Neuronal stem cell (in vitro differentiated cells): ENCODE data around the gene TENT5A.

Experiments used
- DNase-seq: peaks from one replicate; pipeline ENCODE4 v3.0.0-alpha.2; 2013; ENCODE audit warnings: low spot score
- H2AFZ ChIP-seq: one replicate; pipeline ENCODE4 v1.6.1; 2013; ENCODE audit warnings: mild to moderate bottlenecking, low read length, inconsistent platforms
- H2AK5ac ChIP-seq: 2 replicates; pipeline ENCODE4 v1.6.1; 2013; ENCODE audit warnings: low read depth, mild to moderate bottlenecking, inconsistent platforms, low read length, moderate library complexity, mixed read lengths
- H2BK120ac ChIP-seq: 2 replicates; pipeline ENCODE4 v1.6.1; 2013; ENCODE audit warnings: low read depth, mild to moderate bottlenecking, inconsistent platforms, low read length, moderate library complexity, mixed read lengths
- H2BK12ac ChIP-seq: one replicate; pipeline ENCODE4 v1.6.1; 2013; ENCODE audit warnings: low read length, inconsistent platforms
- H2BK15ac ChIP-seq: 2 replicates; pipeline ENCODE4 v1.6.1; 2013; ENCODE audit warnings: mild to moderate bottlenecking, low read length, inconsistent platforms, mixed read lengths
- H2BK5ac ChIP-seq: one replicate; pipeline ENCODE4 v1.6.1; 2013; ENCODE audit warnings: inconsistent platforms, mild to moderate bottlenecking, low read length, moderate library complexity
- H3K14ac ChIP-seq: one replicate; pipeline ENCODE4 v1.6.1; 2013; ENCODE audit warnings: low read length, inconsistent platforms
- H3K18ac ChIP-seq: 2 replicates; pipeline ENCODE4 v1.6.1; 2013; ENCODE audit warnings: low read length, inconsistent platforms
- H3K23ac ChIP-seq: 2 replicates; pipeline ENCODE4 v1.6.1; 2013; ENCODE audit warnings: low read depth, mild to moderate bottlenecking, mixed read lengths, low read length, inconsistent platforms; ENCODE audit not compliant: poor library complexity
- H3K27ac ChIP-seq: replicated peaks from 3 replicates; pipeline ENCODE4 v1.5.1; 2013; ENCODE audit warnings: low read length, inconsistent platforms
- H3K27me3 ChIP-seq, 3 experiments: 2 replicates each; pipeline ENCODE4 v1.6.1; 2013; ENCODE audit warnings: low read length in 3 of 3, mild to moderate bottlenecking in 2 of 3, inconsistent platforms in 1 of 3, low read depth in 1 of 3, mixed read lengths in 1 of 3, moderate library complexity in 1 of 3; ENCODE audit not compliant: control insufficient read depth in 3 of 3, insufficient read depth in 3 of 3
- H3K36me3 ChIP-seq, 2 donors: replicated peaks in 1 of 2; 2 replicates each; pipeline ENCODE4 v1.6.1; 2013; ENCODE audit warnings: low read length in 2 of 2; ENCODE audit not compliant: control insufficient read depth in 2 of 2, insufficient read depth in 2 of 2
- H3K4ac ChIP-seq: 2 replicates; pipeline ENCODE4 v1.6.1; 2013; ENCODE audit warnings: inconsistent platforms, mild to moderate bottlenecking, low read length, moderate library complexity
- H3K4me1 ChIP-seq, 2 donors: 1 replicate in 1 of 2; 2 replicates in 1 of 2; pipeline ENCODE4 v1.6.1; 2013; ENCODE audit warnings: low read length in 2 of 2, low read depth in 1 of 2; ENCODE audit not compliant: control insufficient read depth in 2 of 2, insufficient read depth in 1 of 2
- H3K4me2 ChIP-seq: one replicate; pipeline ENCODE4 v1.6.1; 2013; ENCODE audit warnings: mild to moderate bottlenecking, low read length, inconsistent platforms; ENCODE audit not compliant: insufficient read depth, poor library complexity, severe bottlenecking
- H3K4me3 ChIP-seq, 2 donors: 2 replicates each; pipeline ENCODE4 v1.5.1; 2013; ENCODE audit warnings: low read length in 2 of 2, mild to moderate bottlenecking in 2 of 2, inconsistent platforms in 1 of 2, moderate library complexity in 1 of 2
- H3K79me1 ChIP-seq: one replicate; pipeline ENCODE4 v1.6.1; 2013; ENCODE audit warnings: low read depth, mild to moderate bottlenecking, inconsistent platforms, low read length, moderate library complexity
- H3K9ac ChIP-seq: one replicate; pipeline ENCODE4 v1.6.1; 2013; ENCODE audit warnings: mild to moderate bottlenecking, low read depth, low read length, inconsistent platforms; ENCODE audit not compliant: poor library complexity
- H3K9me3 ChIP-seq, 2 donors: replicated peaks in 1 of 2; 2 replicates each; pipeline versions ENCODE3 to v1.6.1; 2013; ENCODE audit warnings: low read length in 2 of 2, mild to moderate bottlenecking in 2 of 2, inconsistent platforms in 1 of 2, low read depth in 1 of 2, mixed read lengths in 1 of 2, moderate library complexity in 1 of 2; ENCODE audit not compliant: control insufficient read depth in 2 of 2, insufficient read depth in 1 of 2
- H4K8ac ChIP-seq: one replicate; pipeline ENCODE4 v1.6.1; 2013; ENCODE audit warnings: low read depth, mild to moderate bottlenecking, inconsistent platforms, low read length, moderate library complexity
- H4K91ac ChIP-seq: one replicate; pipeline ENCODE4 v1.6.1; 2013; ENCODE audit warnings: low read length, low read depth, mild to moderate bottlenecking, inconsistent platforms; ENCODE audit not compliant: poor library complexity
- WGBS, 2 donors: extraction: QIAGEN DNeasy Blood & Tissue Kit; methylation state at CpG; one replicate each; pipeline ENCODE4 v1.1.7; 2013; ENCODE audit warnings: missing lambda C conversion rate in 2 of 2, mixed read lengths in 1 of 2; ENCODE audit not compliant: insufficient read length in 2 of 2, insufficient replicate concordance in 1 of 2; ENCODE audit errors: extremely low coverage in 2 of 2; 5-methylcytosine and 5-hydroxymethylcytosine counted together

The TENT5A gene

DNA sequence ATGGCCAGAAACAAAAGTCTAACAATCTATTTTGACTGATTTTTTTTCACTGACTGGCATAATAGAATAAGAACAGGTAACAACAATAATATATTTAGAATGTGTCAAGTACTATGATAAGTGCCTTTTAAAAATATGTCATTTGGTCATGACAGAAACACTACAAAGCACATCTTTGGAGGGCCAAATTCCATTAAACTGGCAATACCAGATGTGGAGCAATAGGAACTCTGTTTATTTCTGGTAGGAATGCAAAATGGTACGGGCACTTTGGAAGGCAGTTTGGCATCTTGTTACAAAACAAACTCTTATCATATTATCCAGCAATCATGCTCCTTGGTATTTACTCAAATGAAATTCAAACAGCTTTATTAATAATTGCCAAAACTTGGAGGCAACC, 39.3 kb downstream of the TENT5A start:
- Histone ChIP-seq H3K27ac (no peak overlapping the region), H3K4me3 (no peak overlapping the region), H2BK15ac (no peak overlapping the region), H3K36me3 (no peaks in the 10 kb centered on the region), H3K4ac (no peak overlapping the region), H3K79me1 (no peaks in the 10 kb centered on the region), H3K14ac (no peak overlapping the region), H3K4me2 (no peak overlapping the region), H2BK12ac (no peak overlapping the region), H2AK5ac (no peak overlapping the region), H2AFZ (no peak overlapping the region), H3K9me3 (peaks cover 0 to 4% of the 10 kb centered on the region in 2 donors), H3K23ac (no peak overlapping the region), H3K18ac (no peak overlapping the region), H3K27me3 (no peaks in the 10 kb centered on the region), H4K91ac (no peak overlapping the region), H2BK120ac (no peak overlapping the region), H3K9ac (no peak overlapping the region), H3K4me1 (peaks cover 3 to 21% of the 10 kb centered on the region in 2 donors), H2BK5ac (no peak overlapping the region), H4K8ac (no peak overlapping the region)
- DNase-seq, result no peak
- no CpG with 5 or more reads among the region's 1 CpG for WGBS, 2 donors

- no peak overlapping the region for H3K27ac ChIP-seq
Measured at GRCh38 chr6:81708113-81708699, 44.3 kb downstream of the TENT5A start.

DNA sequence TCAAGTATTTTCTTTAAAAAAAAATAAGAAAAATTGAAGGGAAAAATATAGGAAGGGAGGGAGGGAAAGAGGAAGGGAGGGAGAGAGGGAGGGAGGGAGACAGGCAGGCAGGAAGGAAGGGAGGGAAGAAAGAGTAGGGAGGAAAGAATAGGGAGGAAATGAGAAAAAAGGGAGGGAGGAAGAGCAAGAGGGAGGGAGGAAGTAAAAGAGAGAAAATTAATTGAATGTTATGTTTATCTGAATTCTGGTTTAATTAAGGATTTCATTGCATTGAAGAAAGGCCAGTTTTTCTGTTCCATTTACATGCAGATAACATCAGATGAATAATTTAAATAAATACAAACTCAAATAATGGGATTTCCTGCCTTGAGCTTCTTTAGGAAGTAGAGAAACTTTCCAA, 47.8 kb downstream of the TENT5A start:
- no peak overlapping the region for H3K4ac ChIP-seq
- H3K27ac ChIP-seq, result no peak overlapping the region
- no peak overlapping the region for H3K4me3 ChIP-seq
- no peak overlapping the region for H2AK5ac ChIP-seq
- H2BK5ac ChIP-seq, result no peak overlapping the region
- no peak overlapping the region for H2BK15ac ChIP-seq
- H3K27me3 ChIP-seq, result no peaks in the 10 kb centered on the region
- no peak overlapping the region for H4K91ac ChIP-seq
- H3K4me2 ChIP-seq, result no peak overlapping the region
- no peak overlapping the region for H2AFZ ChIP-seq
- peaks cover 5 to 21% of the 10 kb centered on the region in 2 donors for H3K4me1 ChIP-seq
- no peak overlapping the region for H3K14ac ChIP-seq
- H3K79me1 ChIP-seq, result no peaks in the 10 kb centered on the region
- H4K8ac ChIP-seq, result no peak overlapping the region
- H3K23ac ChIP-seq, result no peak overlapping the region
- no peak overlapping the region for H3K9ac ChIP-seq
- no peak overlapping the region for H3K18ac ChIP-seq
- H2BK120ac ChIP-seq, result no peak overlapping the region
- DNase-seq, result no peak
- no peaks in the 10 kb centered on the region for H3K36me3 ChIP-seq
- no peak overlapping the region for H2BK12ac ChIP-seq
- H3K9me3 ChIP-seq, result peaks cover 0 to 3% of the 10 kb centered on the region in 2 donors

More at GRCh38 chr6:81708113-81708699, 44.3 kb downstream of the TENT5A start:
- H2AK5ac ChIP-seq, result no peak overlapping the region
- no peak overlapping the region for H3K4ac ChIP-seq
- H3K4me3 ChIP-seq, result no peak overlapping the region
- H4K8ac ChIP-seq, result no peak overlapping the region
- no peak overlapping the region for H2BK15ac ChIP-seq
- no peak overlapping the region for H2AFZ ChIP-seq
- no peaks in the 10 kb centered on the region for H3K27me3 ChIP-seq
- no CpG with 5 or more reads among the region's 5 CpGs for whole genome bisulfite sequencing, 2 donors
- H3K18ac ChIP-seq, result no peak overlapping the region
- H2BK120ac ChIP-seq, result no peak overlapping the region
- no peak overlapping the region for H4K91ac ChIP-seq
- no peak overlapping the region for H2BK12ac ChIP-seq
- H3K4me1 ChIP-seq, result peaks cover 5 to 24% of the 10 kb centered on the region in 2 donors
- H3K79me1 ChIP-seq, result no peaks in the 10 kb centered on the region
- DNase-seq, result peak; percentile 47
- H3K36me3 ChIP-seq, result no peaks in the 10 kb centered on the region
- no peak overlapping the region for H2BK5ac ChIP-seq
- peaks cover 0 to 4% of the 10 kb centered on the region in 2 donors for H3K9me3 ChIP-seq
- no peak overlapping the region for H3K14ac ChIP-seq
- H3K4me2 ChIP-seq, result no peak overlapping the region
- H3K9ac ChIP-seq, result no peak overlapping the region
- H3K23ac ChIP-seq, result no peak overlapping the region

DNA sequence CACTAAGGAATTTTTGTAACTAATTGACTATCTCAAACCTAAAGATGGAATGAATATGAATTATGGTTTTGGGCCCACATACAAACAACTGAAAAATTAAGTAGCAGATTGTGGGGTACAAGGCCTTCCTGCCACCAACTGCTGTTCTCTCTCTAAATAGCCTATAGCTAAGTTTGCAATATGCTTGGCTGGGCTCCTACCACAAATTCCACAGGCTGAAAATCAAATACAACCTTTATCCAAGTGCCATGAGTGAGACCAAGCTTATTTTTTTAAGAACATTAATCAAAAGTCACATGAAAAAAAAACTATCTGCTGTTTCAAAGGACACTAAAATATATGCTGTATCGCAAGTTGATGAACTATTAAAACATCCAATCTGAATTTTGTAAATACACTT, 52.1 kb downstream of the TENT5A start:
- no CpG with 5 or more reads among the region's 1 CpG for WGBS, 2 donors
- Histone ChIP-seq H3K18ac (no peak overlapping the region), H3K27ac (no peak overlapping the region), H3K36me3 (no peaks in the 10 kb centered on the region), H3K27me3 (no peaks in the 10 kb centered on the region), H3K4me1 (peaks cover 2 to 16% of the 10 kb centered on the region in 2 donors), H2AFZ (no peak overlapping the region), H2BK5ac (no peak overlapping the region), H2BK12ac (no peak overlapping the region), H3K79me1 (no peaks in the 10 kb centered on the region), H3K9me3 (peaks cover 0 to 3% of the 10 kb centered on the region in 2 donors), H3K23ac (no peak overlapping the region), H3K14ac (no peak overlapping the region), H4K8ac (no peak overlapping the region), H2BK15ac (no peak overlapping the region), H3K4ac (no peak overlapping the region), H2AK5ac (no peak overlapping the region), H4K91ac (no peak overlapping the region), H3K4me2 (no peak overlapping the region), H2BK120ac (no peak overlapping the region), H3K9ac (no peak overlapping the region), H3K4me3 (no peak overlapping the region)
- DNase-seq, result no peak
